ENCODE results near the gene PNN.

DNA sequence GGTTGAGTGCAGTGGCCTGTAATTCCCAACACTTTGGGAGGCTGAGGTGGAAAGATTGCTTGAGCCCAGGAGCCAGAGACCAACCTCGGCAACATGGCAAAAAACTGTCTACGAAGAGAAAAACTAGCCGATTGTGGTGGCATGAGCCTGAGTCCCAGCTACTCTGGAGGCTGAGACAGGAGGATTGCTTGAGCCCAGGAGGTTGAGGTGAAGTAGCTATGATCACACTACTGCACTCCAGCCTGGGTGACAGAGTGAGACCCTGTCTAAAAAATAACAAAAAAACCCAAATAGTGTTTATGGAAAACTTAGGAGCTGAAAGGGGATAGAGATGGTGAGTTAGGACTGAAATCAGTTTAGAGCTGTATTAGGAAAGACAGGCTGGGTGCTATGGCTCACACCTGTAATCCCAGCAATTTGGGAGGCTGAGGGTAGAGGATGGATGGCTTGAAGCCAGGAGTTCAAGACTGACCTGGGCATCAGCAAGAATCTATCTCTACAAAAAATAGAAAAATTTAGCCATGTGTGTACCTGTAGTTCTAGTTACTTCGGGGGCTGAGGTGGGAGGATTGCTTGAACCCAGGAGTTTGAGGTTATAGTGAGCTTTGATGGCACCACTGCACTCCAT lies 9.7 kb downstream of the PNN start:
- TF ChIP-seq POLR2A (IDR thresholded peaks at IDR 0.05; ENCODE audit: extremely low read depth, insufficient read length) (no peak), MYC (IDR thresholded peaks at IDR 0.05; ENCODE audit: low read depth, low read length) (no peak)
- TF ChIP-seq, protein P1, sequence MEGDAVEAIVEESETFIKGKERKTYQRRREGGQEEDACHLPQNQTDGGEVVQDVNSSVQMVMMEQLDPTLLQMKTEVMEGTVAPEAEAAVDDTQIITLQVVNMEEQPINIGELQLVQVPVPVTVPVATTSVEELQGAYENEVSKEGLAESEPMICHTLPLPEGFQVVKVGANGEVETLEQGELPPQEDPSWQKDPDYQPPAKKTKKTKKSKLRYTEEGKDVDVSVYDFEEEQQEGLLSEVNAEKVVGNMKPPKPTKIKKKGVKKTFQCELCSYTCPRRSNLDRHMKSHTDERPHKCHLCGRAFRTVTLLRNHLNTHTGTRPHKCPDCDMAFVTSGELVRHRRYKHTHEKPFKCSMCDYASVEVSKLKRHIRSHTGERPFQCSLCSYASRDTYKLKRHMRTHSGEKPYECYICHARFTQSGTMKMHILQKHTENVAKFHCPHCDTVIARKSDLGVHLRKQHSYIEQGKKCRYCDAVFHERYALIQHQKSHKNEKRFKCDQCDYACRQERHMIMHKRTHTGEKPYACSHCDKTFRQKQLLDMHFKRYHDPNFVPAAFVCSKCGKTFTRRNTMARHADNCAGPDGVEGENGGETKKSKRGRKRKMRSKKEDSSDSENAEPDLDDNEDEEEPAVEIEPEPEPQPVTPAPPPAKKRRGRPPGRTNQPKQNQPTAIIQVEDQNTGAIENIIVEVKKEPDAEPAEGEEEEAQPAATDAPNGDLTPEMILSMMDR (IDR thresholded peaks at IDR 0.05; ENCODE audit: low read depth, low read length) = no peak
- TF ChIP-seq, protein P2, sequence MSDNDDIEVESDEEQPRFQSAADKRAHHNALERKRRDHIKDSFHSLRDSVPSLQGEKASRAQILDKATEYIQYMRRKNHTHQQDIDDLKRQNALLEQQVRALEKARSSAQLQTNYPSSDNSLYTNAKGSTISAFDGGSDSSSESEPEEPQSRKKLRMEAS (IDR thresholded peaks at IDR 0.05; ENCODE audit: low read depth, low read length) = no peak
